Stimulated activated CD8-positive, alpha-beta memory T cell treated with anti-CD3 and anti-CD28 coated beads, Interleukin-15, amount 100 ng/mL, for 4 hours (primary cell): ENCODE results near the gene PER2.

Source experiments
- DNase-seq, 2 donors: peaks; one replicate each; pipeline ENCODE4 v3.0.0-alpha.2; 2020; ENCODE audit warnings: low read depth in 2 of 2

PER2 gene

DNA sequence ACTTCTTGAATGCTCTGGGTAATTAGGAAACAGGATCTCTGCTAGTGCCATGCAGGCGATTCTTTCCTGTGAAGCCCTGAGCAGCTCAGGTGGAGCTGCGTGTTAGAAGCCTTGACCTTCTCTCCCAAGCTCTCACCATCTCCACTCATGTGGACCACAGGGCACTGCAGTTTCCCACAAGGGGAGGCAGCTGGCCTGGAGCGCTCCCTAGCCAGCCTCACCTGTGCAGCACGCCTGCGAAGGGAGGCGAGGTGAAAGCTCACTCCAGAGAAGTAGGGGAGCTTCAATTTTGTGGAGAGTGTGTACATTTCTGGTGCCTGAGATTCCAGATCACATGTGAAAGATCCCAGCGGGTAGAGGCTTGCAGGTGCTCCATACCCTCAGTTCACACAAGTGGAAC, 37.5 kb downstream of the PER2 start:
- no peak for DNase-seq

GRCh38 chr2:238247841-238248453, 40.5 kb downstream of the PER2 start:
- DNase-seq, result no peak

GRCh38 chr2:238247002-238247822, 41.2 kb downstream of the PER2 start:
- no peak for DNase-seq

DNA sequence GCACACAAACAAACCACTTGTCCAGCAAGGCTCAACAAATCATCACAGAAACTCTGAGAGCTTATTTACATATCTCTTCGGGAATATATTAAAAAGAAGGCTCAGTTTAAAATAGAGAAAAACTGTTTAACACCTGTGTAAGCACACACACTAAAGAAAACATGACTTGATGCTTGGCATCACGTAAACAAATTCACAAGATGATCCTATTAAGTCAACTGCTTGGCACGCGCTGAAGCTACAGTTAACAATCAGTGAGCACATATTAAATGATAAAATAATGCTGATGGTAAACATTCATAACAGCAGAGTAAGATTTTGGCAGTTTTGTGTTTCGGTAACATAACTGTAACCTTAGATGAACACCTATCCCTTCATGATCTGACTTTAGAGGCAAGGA, 44.3 kb downstream of the PER2 start:
- no peak for DNase-seq

DNA sequence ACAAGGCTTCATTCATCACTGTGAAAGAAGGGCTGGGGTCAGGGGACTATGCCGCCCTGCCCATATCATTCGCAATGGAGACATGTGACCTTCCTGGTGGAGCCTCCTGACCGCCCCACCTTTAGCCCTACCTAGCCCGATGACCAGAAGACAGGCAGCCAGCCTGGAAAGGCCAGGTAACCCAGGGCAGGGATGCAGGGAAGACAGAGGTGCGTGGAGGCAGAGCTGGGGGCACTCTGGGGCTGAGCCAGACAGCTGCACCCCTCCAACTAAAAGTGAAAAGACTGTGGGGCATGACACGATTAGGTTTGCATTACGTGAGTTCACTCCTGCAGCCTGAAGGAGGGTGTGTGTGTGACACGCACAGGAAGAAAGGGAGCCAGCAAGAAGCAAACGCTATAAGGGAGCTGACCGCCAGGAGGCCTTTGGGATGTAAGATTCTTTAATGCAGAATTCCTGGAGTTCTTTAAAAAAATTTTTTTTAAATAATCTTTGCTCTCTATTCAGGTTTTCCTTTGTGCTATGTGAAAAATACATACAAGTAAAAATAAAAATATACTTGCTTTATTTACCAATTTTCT, 44.8 kb downstream of the PER2 start:
- no peak for DNase-seq

- no peak for DNase-seq
These were observed 45.5 kb downstream of the PER2 start for GRCh38 chr2:238242731-238243495.

DNA sequence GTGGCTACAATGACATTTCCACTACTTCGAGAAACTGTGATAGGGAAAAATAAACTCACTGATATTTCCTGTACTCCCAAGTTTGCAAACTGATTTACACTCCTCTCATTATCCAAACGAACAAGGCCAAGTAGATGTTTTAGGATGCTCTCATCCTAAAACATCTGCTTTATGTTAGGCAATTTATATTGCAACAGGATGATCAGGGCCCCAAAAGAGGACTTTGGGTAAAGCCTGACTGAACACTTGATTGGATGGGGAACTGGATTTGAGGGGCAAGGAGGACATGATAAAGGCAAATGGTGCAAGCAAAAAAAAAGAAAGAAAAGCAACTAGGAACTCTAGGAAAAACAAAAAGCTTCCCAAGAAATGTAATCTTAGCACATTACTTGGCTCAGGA, 46.4 kb downstream of the PER2 start:
- DNase-seq, result no peak

GRCh38 chr2:238240757-238241711, 47.4 kb downstream of the PER2 start:
- DNase-seq, result no peak

DNA sequence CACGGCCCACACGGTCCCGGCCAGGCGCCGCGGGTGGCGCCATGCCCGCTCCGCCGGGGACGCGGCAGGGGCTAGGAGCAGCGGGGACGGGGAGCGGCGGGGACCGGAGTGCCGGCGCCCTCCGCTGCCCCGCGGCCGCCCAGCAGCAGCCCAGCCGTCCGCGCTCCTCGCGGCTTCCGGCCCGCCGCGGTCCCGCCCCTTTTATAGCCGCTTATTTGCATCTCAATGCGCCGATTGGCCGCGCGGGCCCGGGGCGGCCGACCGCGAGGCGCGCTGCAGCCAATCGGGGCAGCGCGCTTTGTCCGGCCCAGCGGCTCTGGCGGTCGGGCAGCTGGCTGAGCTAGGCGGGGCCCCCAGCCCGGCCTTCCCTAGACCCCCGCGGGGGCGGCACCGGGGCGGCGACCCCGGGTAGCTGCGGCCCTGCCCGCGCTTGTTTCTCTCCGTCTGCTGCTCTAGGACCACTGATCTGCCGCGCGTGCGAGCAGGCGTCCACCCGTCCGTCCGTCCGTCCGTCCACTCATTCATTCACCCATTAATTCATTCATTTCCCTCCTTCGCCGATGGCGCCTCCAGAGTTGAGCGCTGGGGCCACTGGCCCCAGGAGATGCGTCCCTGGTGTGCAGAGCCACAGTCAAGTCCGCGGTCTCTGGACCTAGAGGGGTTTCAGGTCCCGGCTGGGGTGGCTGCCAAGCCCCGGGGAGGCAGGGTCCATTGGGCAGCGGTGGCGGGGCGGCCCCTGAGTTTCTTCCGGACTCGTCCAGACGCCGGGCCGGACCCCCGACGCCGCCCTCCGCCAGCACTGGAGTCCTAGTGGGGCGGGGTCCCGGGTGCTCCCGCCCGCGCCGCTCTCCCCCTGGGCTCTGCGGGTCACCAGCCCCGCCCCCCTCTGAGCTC, 48.3 kb downstream of the PER2 start, which contains the start of gene HES6:
HES6 (minus strand) TSS at position 176 of the 894 bp plus-strand sequence; CDS start at position 43, 133 bp downstream.
- peak; percentile 32 to 56 for DNase-seq

GRCh38 chr2:238239543-238239862, 48.9 kb downstream of the PER2 start:
- no peak for DNase-seq

DNA sequence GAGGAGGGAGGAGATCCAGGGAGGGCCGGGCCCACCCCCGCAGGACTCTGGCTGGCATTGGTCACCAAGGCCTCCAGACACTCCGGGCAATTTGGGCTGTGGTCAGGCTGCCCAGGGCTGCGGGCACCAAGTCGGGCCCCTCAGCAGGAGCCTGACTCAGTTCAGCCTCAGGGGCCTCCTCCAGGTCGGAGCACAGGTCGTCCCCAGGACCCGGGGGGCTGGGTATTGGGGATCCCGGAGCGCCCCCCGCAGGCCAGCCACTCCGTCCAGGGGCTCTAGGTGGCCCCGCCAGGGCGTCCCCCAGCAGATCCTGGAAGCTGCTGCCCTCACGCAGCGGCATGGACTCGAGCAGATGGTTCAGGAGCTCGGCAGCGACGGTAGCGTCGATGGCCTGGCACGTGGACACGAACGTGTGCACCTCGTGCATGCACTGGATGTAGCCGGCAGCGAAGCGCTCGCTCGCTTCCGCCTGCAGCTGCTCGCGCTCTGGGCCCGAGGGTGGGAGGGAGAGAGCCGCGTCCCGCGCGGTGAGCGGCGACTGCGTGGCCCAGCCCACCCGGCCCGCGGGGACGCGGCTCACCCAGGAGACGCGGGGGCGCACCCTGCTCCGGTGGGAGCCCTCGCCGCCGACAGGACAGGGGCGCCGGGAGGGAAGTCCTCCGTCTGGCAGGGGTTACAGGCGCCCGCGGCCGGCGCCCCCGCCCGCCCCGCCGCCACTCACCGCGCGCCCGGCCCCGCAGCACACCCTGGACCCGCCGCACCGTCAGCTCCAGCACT, 49.5 kb downstream of the PER2 start:
- DNase-seq, result no peak

GRCh38 chr2:238238311-238238765, 50.1 kb downstream of the PER2 start:
- DNase-seq, result no peak

DNA sequence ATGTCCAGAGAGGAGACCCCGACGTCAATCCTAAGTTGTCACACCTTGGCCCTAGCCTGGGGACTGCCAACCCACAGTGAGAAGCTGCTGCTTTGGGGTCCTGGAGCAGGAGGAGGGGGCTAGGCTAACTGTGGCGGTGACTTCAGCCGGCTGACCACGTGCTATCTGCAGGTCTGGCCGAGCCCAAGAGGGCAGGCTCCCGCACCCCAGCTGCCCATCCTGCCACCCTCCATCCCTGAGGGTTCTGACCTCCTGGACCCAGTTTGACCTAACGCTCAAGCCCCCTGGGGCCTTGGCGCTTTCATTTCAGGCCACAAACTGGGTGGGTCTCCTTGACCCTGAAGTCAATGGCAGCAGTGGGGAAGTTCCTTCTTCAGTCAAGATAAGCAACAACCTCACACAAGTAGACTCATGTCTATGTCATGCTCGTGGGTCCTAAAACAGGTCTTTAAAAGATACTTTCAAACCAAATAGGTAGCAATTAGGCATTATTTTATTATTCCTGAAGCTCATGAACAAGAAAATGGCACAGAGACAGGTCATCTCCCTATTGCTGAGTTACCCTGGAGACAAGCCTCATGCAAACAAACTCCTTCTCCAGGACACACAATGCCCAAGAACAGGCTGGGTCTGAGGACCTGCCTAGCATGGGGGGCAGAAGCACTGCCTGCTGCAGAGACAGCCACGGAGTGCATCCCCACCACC, 50.8 kb downstream of the PER2 start:
- DNase-seq, result no peak

DNA sequence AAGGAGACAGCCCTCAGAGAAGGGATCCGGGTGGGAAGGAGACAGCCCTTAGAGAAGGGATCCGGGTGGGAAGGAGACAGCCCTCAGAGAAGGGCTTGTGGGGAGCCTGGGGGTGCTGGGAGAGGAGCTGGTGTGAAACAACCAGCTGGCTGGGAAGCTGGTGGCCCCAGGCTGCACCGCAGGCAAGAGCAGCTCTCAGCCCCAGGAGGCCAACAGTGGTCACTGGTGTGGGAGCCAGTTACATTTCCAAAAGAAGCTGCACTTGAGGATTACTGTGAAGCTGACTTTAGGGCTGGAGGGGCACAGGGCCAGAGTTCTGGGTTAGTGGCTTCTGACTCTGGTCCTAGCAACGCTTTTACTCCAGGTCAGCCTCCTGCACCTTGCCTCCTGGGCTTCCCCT, 51.8 kb downstream of the PER2 start:
- no peak for DNase-seq

DNA sequence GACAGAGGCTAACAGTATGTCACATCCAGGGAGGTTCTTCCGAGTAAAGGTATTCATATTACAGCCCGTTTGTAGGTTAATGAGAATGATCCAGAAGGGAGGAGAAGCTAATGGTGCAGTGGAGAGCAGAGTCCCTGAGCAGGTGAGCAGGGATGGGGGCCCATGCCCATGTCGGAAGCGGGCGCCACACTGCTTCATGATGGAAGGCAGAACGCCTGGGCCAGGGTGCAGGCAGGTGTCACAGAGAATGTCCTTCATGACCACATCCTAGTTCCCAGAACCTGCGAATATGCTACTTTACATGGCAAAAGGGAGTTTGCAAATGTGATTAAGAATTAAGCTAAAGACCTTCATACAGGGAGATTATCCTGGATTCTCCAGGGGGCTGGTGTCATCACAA, 52.6 kb downstream of the PER2 start:
- no peak for DNase-seq

- no peak for DNase-seq
These were observed 53.1 kb downstream of the PER2 start for GRCh38 chr2:238235331-238235732.

DNA sequence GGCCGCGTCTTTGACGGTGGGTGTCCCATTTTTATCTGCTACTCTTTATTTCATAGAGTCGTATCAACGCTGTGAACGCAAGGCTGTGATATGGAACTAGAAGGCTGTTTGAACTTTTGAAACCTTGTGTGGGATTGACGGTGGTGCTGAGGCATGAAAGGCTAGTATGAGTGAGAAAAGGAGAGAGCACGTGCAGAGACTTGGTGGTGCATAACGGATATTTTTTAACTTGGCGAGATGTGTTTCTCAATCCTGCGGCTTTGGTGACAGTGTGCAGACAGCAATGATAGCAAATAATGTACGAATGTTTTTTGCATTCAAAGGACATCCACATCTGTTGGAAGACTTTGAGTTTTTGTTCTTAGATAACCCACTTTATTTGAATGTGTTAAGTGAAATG, 54.8 kb downstream of the PER2 start:
- DNase-seq, result no peak

- DNase-seq, result no peak
These were observed 56.6 kb downstream of the PER2 start for GRCh38 chr2:238231809-238232208.
